BLaER1 (cell line): ENCODE data around the gene HIBADH.

ENCODE experiments used
- H3K27ac ChIP-seq: shearing (Covaris generic); formaldehyde crosslinking; 2 replicates; pipeline ENCODE4 v1.8.1; 2022
- H3K27me3 ChIP-seq: shearing (Covaris generic); formaldehyde crosslinking; 2 replicates; pipeline ENCODE4 v1.8.1; 2022
- H3K36me3 ChIP-seq: shearing (Covaris generic); formaldehyde crosslinking; 2 replicates; pipeline ENCODE4 v1.8.1; 2022
- H3K4me1 ChIP-seq: shearing (Covaris generic); formaldehyde crosslinking; 2 replicates; pipeline ENCODE4 v1.8.1; 2022
- H3K4me2 ChIP-seq: shearing (Covaris generic); formaldehyde crosslinking; 2 replicates; pipeline ENCODE4 v1.8.1; 2022
- H3K4me3 ChIP-seq: shearing (Covaris generic); formaldehyde crosslinking; 2 replicates; pipeline ENCODE4 v1.8.1; 2022
- H3K9ac ChIP-seq: shearing (Covaris generic); formaldehyde crosslinking; 2 replicates; pipeline ENCODE4 v1.8.1; 2022
- H3K9me3 ChIP-seq: shearing (Covaris generic); formaldehyde crosslinking; 2 replicates; pipeline ENCODE4 v1.8.1; 2022
- H4K20me1 ChIP-seq: shearing (Covaris generic); formaldehyde crosslinking; 2 replicates; pipeline ENCODE4 v1.8.1; 2022
- Cebpa-rat ChIP-seq: shearing (Covaris generic); IDR thresholded peaks from 2 replicates; pipeline ENCODE4 v1.8.1; 2022

HIBADH gene

GRCh38 chr7:27569106-27569505 is 93.6 kb downstream of the HIBADH start:
- Histone ChIP-seq H3K27ac (no peak overlapping the region), H3K9me3 (peaks cover 8% of the 10 kb centered on the region; the same call in 1 of the 2 replicates), H3K9ac (no peak overlapping the region), H3K36me3 (no peaks in the 10 kb centered on the region), H4K20me1 (no peaks in the 10 kb centered on the region), H3K4me2 (no peak overlapping the region), H3K4me1 (no peaks in the 10 kb centered on the region), H3K4me3 (no peak overlapping the region), H3K27me3 (no peaks in the 10 kb centered on the region)
- TF ChIP-seq Cebpa-rat = no peak

GRCh38 chr7:27567266-27567665 is 95.4 kb downstream of the HIBADH start:
- Histone ChIP-seq H3K36me3 (no peaks in the 10 kb centered on the region), H3K4me1 (no peaks in the 10 kb centered on the region), H3K27ac (no peak overlapping the region), H4K20me1 (no peaks in the 10 kb centered on the region), H3K9me3 (peaks cover 20% of the 10 kb centered on the region), H3K4me2 (no peak overlapping the region), H3K27me3 (no peaks in the 10 kb centered on the region), H3K4me3 (no peak overlapping the region), H3K9ac (no peak overlapping the region)
- no peak for TF ChIP-seq Cebpa-rat

GRCh38 chr7:27564881-27565482 is 97.7 kb downstream of the HIBADH start:
- Histone ChIP-seq H3K4me2 (no peak overlapping the region), H3K9me3 (peaks cover 20% of the 10 kb centered on the region), H3K36me3 (no peaks in the 10 kb centered on the region), H3K27me3 (no peaks in the 10 kb centered on the region), H3K9ac (no peak overlapping the region), H3K4me3 (no peak overlapping the region), H3K4me1 (no peaks in the 10 kb centered on the region), H4K20me1 (no peaks in the 10 kb centered on the region), H3K27ac (no peak overlapping the region)
- no peak for TF ChIP-seq Cebpa-rat

- no peak overlapping the region for H3K4me2 ChIP-seq
- no peaks in the 10 kb centered on the region for H4K20me1 ChIP-seq
- no peak overlapping the region for H3K9ac ChIP-seq
- H3K4me3 ChIP-seq = no peak overlapping the region
- H3K9me3 ChIP-seq = peaks cover 20% of the 10 kb centered on the region
- H3K27me3 ChIP-seq = no peaks in the 10 kb centered on the region
- no peaks in the 10 kb centered on the region for H3K36me3 ChIP-seq
- no peak overlapping the region for H3K27ac ChIP-seq
- no peaks in the 10 kb centered on the region for H3K4me1 ChIP-seq
- no peak for TF ChIP-seq Cebpa-rat
Measured at GRCh38 chr7:27560706-27561235, 101.9 kb downstream of the HIBADH start.

- TF ChIP-seq Cebpa-rat = no peak
- Histone ChIP-seq H3K36me3 (no peaks in the 10 kb centered on the region), H3K27ac (no peak overlapping the region), H3K9me3 (no peaks in the 10 kb centered on the region), H3K9ac (no peak overlapping the region), H3K4me3 (no peak overlapping the region), H4K20me1 (no peaks in the 10 kb centered on the region), H3K4me2 (no peak overlapping the region), H3K27me3 (no peaks in the 10 kb centered on the region), H3K4me1 (no peaks in the 10 kb centered on the region)
Measured at GRCh38 chr7:27555670-27556069, 107.0 kb downstream of the HIBADH start.

- Histone ChIP-seq H3K36me3 (no peaks in the 10 kb centered on the region), H3K27ac (no peak overlapping the region), H3K4me3 (no peak overlapping the region), H3K4me2 (no peak overlapping the region), H3K27me3 (no peaks in the 10 kb centered on the region), H3K9ac (no peak overlapping the region), H4K20me1 (no peaks in the 10 kb centered on the region), H3K4me1 (no peaks in the 10 kb centered on the region), H3K9me3 (no peaks in the 10 kb centered on the region)
- TF ChIP-seq Cebpa-rat = no peak
Measured at GRCh38 chr7:27554826-27555225, 107.9 kb downstream of the HIBADH start.

- no peaks in the 10 kb centered on the region for H3K36me3 ChIP-seq
- H3K27me3 ChIP-seq = no peaks in the 10 kb centered on the region
- H3K9me3 ChIP-seq = no peaks in the 10 kb centered on the region
- no peak for TF ChIP-seq Cebpa-rat
- H3K9ac ChIP-seq = no peak overlapping the region
- no peak overlapping the region for H3K4me3 ChIP-seq
- H3K4me2 ChIP-seq = no peak overlapping the region
- H3K27ac ChIP-seq = no peak overlapping the region
- no peaks in the 10 kb centered on the region for H4K20me1 ChIP-seq
- H3K4me1 ChIP-seq = no peaks in the 10 kb centered on the region
Measured at GRCh38 chr7:27553273-27553672, 109.4 kb downstream of the HIBADH start.

GRCh38 chr7:27551803-27552400 is 110.8 kb downstream of the HIBADH start:
- H3K36me3 ChIP-seq = no peaks in the 10 kb centered on the region
- no peak overlapping the region for H3K9ac ChIP-seq
- H3K27ac ChIP-seq = no peak overlapping the region
- H3K4me2 ChIP-seq = no peak overlapping the region
- H3K4me1 ChIP-seq = no peaks in the 10 kb centered on the region
- no peak for TF ChIP-seq Cebpa-rat
- no peak overlapping the region for H3K4me3 ChIP-seq
- no peaks in the 10 kb centered on the region for H4K20me1 ChIP-seq
- no peaks in the 10 kb centered on the region for H3K9me3 ChIP-seq
- H3K27me3 ChIP-seq = no peaks in the 10 kb centered on the region

GRCh38 chr7:27549606-27550005 is 113.1 kb downstream of the HIBADH start:
- no peaks in the 10 kb centered on the region for H3K27me3 ChIP-seq
- H3K4me2 ChIP-seq = no peak overlapping the region
- no peak overlapping the region for H3K27ac ChIP-seq
- no peak for TF ChIP-seq Cebpa-rat
- H3K4me3 ChIP-seq = no peak overlapping the region
- no peak overlapping the region for H3K9ac ChIP-seq
- no peaks in the 10 kb centered on the region for H3K36me3 ChIP-seq
- H3K9me3 ChIP-seq = no peaks in the 10 kb centered on the region
- no peaks in the 10 kb centered on the region for H4K20me1 ChIP-seq
- H3K4me1 ChIP-seq = no peaks in the 10 kb centered on the region

GRCh38 chr7:27548304-27548703 is 114.4 kb downstream of the HIBADH start:
- Histone ChIP-seq H3K4me1 (no peaks in the 10 kb centered on the region), H3K4me3 (no peak overlapping the region), H3K4me2 (no peak overlapping the region), H3K9ac (no peak overlapping the region), H4K20me1 (no peaks in the 10 kb centered on the region), H3K9me3 (no peaks in the 10 kb centered on the region), H3K27ac (no peak overlapping the region), H3K27me3 (no peaks in the 10 kb centered on the region), H3K36me3 (no peaks in the 10 kb centered on the region)
- no peak for TF ChIP-seq Cebpa-rat
